GM10248 (cell line): ENCODE results near the gene CRYGA.
"Not testable (repeated sequence)": the region's sequence is repeated elsewhere in the genome, so short reads cannot be mapped to it uniquely, and the experiment has no call there.

Source experiments
- CTCF ChIA-PET: fragments of 300-600 bp; sonication (Branson Sonifier 250); formaldehyde crosslinking; extraction: SDS; loops from one replicate; lab custom pipeline; 2021; ENCODE audit warnings: antibody characterized with exemption; lab: Yijun Ruan, JAX
- POLR2A ChIA-PET: fragments of 350-650 bp; sonication (Branson Sonifier 250); formaldehyde crosslinking; extraction: SDS; loops from one replicate; lab custom pipeline; 2020; ENCODE audit warnings: antibody characterized with exemption; lab: Yijun Ruan, JAX
- DNase-seq: peaks from one replicate; pipeline ENCODE4 v3.0.0; 2012; ENCODE audit errors: extremely low spot score
- CTCF ChIP-seq: IDR thresholded peaks from 2 replicates; pipeline ENCODE4 v1.5.1; 2012; ENCODE audit warnings: mild to moderate bottlenecking, low read depth; ENCODE audit errors: extremely low read depth, missing control alignments, control extremely low read depth

Gene CRYGA

GRCh38 chr2:208142240-208142924 is 21.0 kb downstream of the CRYGA start:
- POLR2A ChIA-PET = no interaction called here
- CTCF ChIA-PET = interaction anchor here (0.6 to 1.6 kb wide), 4 partner anchors 11 to 92 kb away, joined by 3 to 4 read pairs (median 4); no protein-coding TSS in a partner anchor
- DNase-seq = no peak
- TF ChIP-seq CTCF = no peak

DNA sequence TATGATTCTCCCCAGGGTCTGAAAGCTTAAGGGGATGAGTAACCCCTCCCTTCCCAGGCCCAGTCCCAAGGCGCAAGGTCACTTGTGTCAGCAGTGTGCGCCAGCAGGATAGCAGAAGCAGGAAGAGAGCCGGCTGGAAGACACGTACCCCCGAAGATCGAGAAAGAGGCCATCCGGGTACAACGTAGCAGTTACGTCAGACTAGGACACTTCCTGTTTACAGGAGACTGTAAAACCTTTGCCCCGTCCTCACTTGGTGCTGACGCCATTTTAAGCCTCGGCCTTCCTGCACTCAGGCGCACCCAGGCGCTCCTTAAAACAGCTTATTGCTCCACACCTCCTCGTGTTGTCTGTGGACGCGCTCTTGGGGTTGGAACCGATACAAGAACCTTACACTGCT is 23.9 kb downstream of the CRYGA start:
- CTCF ChIA-PET = interaction anchor here (1.1 kb wide), 1 partner anchor 33 kb away, joined by 3 read pairs; no protein-coding TSS in a partner anchor
- POLR2A ChIA-PET = no interaction called here
- no peak for TF ChIP-seq CTCF
- no peak for DNase-seq

DNA sequence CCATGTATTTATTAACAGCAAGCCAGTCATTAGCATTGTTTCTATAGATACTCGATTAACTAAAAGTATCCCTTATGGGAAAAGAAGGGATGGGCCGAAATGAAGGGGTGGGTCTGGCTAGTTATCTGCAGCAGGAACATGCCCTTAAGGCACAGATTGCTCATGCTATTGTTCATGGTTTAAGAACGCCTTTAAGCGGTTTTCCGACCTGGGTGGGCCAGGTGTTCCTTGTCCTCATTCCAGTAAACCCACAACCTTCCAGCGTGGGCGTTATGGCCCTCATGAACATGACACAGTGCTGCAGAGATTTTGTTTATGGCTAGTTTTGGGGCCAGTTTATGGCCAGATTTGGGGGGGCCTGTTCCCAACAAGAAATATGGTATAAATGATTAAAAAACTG is 25.1 kb downstream of the CRYGA start:
- CTCF ChIA-PET = interaction anchor here (0.9 kb wide), 1 partner anchor 37 kb away, joined by 3 read pairs; no protein-coding TSS in a partner anchor
- DNase-seq = not testable (repeated sequence)

GRCh38 chr2:208136716-208137094 is 26.7 kb downstream of the CRYGA start:
- no peak for TF ChIP-seq CTCF
- ChIA-PET POLR2A (no interaction called here), CTCF (interaction anchor here (1.2 to 1.3 kb wide), 2 partner anchors 11 to 12 kb away, joined by 3 read pairs; no protein-coding TSS in a partner anchor)
- no peak for DNase-seq

More for the DNA sequence above, 25.1 kb downstream of the CRYGA start:
- POLR2A ChIA-PET = not testable (repeated sequence)

- DNase-seq = no peak
- CTCF ChIA-PET = interaction anchor here (1.2 to 1.3 kb wide), 2 partner anchors 11 to 12 kb away, joined by 3 read pairs; no protein-coding TSS in a partner anchor
- POLR2A ChIA-PET = no interaction called here
- no peak for TF ChIP-seq CTCF
Observed at GRCh38 chr2:208135794-208136715, 27.3 kb downstream of the CRYGA start.

DNA sequence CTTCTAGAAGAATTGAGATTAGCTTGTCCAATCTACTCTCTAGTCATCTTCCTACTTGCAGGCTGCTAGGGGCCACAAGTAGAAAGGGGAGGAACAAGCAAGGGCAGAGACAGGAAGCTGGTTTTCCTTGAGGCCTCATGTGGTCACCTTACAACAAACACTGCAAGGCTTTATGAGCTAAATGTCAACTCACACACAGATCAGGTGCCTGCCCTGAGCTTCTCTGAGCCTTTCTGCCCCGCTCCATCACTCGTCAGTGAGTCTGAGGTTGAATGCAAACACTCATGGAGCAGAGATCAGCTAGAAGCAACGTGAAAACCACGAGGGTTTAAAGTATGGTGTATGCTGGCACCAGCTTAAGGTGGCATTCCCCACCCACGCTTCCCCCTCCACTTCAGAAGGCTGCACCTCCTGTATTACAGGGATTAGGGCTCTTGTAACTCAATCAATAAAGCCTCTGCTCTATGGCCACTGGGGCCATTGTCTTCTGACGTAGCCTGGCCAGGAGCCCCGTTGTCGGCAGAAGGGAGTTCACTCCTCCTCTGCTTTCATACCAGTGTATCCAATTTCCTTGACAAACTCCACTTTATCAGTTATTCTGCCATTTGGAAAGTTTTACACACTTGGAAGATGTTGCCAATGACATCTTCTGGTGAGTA is 28.3 kb downstream of the CRYGA start:
- no peak for DNase-seq

More for the DNA sequence above, 28.3 kb downstream of the CRYGA start:
- CTCF ChIA-PET = no interaction called here
- POLR2A ChIA-PET = no interaction called here
- no peak for TF ChIP-seq CTCF
